ENCODE data around the gene KIFC3. TPM values are rescaled to one million over a fixed set of nuclear protein-coding genes. Genes with fewer than 3 reads are reported as not detected.
"Not testable (repeated sequence)": the region's sequence is repeated elsewhere in the genome, so short reads cannot be mapped to it uniquely, and the experiment has no call there.

The KIFC3 gene
- total RNA-seq, 1 donor from 2014 or later = 0.76 TPM

GRCh38 chr16:57721356-57722209, 80.7 kb downstream of the KIFC3 start:
- DNase-seq = no peak
- Mint-ChIP-seq H3K27me3 (ENCODE audit: unreplicated experiment) (peaks cover 3% of the 10 kb centered on the region), H3K36me3 (ENCODE audit: unreplicated experiment) (no peaks in the 10 kb centered on the region), H3K4me3 (ENCODE audit: unreplicated experiment) (no peak overlapping the region), H3K9me3 (ENCODE audit: unreplicated experiment) (peaks cover 5% of the 10 kb centered on the region), H3K27ac (ENCODE audit: unreplicated experiment) (no peak overlapping the region), H3K4me1 (ENCODE audit: low read depth, unreplicated experiment) (no peaks in the 10 kb centered on the region)
- no peak for TF ChIP-seq CTCF (IDR thresholded peaks at IDR 0.05; ENCODE audit: partially characterized antibody, unreplicated experiment)

GRCh38 chr16:57720142-57720575, 82.1 kb downstream of the KIFC3 start:
- peak; percentile 62 for TF ChIP-seq CTCF (IDR thresholded peaks at IDR 0.05; ENCODE audit: partially characterized antibody, unreplicated experiment)
- H3K4me1 Mint-ChIP-seq (ENCODE audit: low read depth, unreplicated experiment) = no peaks in the 10 kb centered on the region

GRCh38 chr16:57714047-57714446, 88.2 kb downstream of the KIFC3 start:
- TF ChIP-seq CTCF (IDR thresholded peaks at IDR 0.05; ENCODE audit: partially characterized antibody, unreplicated experiment) = no peak
- H3K4me3 Mint-ChIP-seq (ENCODE audit: unreplicated experiment) = no peak overlapping the region
- peaks cover 2% of the 10 kb centered on the region for H3K27me3 Mint-ChIP-seq (ENCODE audit: unreplicated experiment)
- DNase-seq = no peak
- H3K9me3 Mint-ChIP-seq (ENCODE audit: unreplicated experiment) = peaks cover 3% of the 10 kb centered on the region
- no peaks in the 10 kb centered on the region for H3K36me3 Mint-ChIP-seq (ENCODE audit: unreplicated experiment)
- peaks cover 18% of the 10 kb centered on the region for H3K4me1 Mint-ChIP-seq (ENCODE audit: low read depth, unreplicated experiment)
- no peak overlapping the region for H3K27ac Mint-ChIP-seq (ENCODE audit: unreplicated experiment)

More at GRCh38 chr16:57720142-57720575, 82.1 kb downstream of the KIFC3 start:
- Mint-ChIP-seq H3K4me3 (ENCODE audit: unreplicated experiment) (no peak overlapping the region), H3K27ac (ENCODE audit: unreplicated experiment) (no peak overlapping the region), H3K36me3 (ENCODE audit: unreplicated experiment) (no peaks in the 10 kb centered on the region), H3K9me3 (ENCODE audit: unreplicated experiment) (peaks cover 6% of the 10 kb centered on the region), H3K27me3 (ENCODE audit: unreplicated experiment) (peaks cover 3% of the 10 kb centered on the region)
- DNase-seq = peak; percentile 73

- no peaks in the 10 kb centered on the region for H3K36me3 Mint-ChIP-seq (ENCODE audit: unreplicated experiment)
- H3K4me3 Mint-ChIP-seq (ENCODE audit: unreplicated experiment) = no peak overlapping the region
- no peak overlapping the region for H3K27ac Mint-ChIP-seq (ENCODE audit: unreplicated experiment)
- DNase-seq = no peak
- peaks cover 2% of the 10 kb centered on the region for H3K27me3 Mint-ChIP-seq (ENCODE audit: unreplicated experiment)
- TF ChIP-seq CTCF (IDR thresholded peaks at IDR 0.05; ENCODE audit: partially characterized antibody, unreplicated experiment) = no peak
- H3K4me1 Mint-ChIP-seq (ENCODE audit: low read depth, unreplicated experiment) = peaks cover 18% of the 10 kb centered on the region
- H3K9me3 Mint-ChIP-seq (ENCODE audit: unreplicated experiment) = peaks cover 2% of the 10 kb centered on the region
Measured at GRCh38 chr16:57713596-57713995, 88.7 kb downstream of the KIFC3 start.

- not testable (repeated sequence) for H3K9me3 Mint-ChIP-seq (ENCODE audit: unreplicated experiment); H3K4me3 Mint-ChIP-seq (ENCODE audit: unreplicated experiment)
Measured at GRCh38 chr16:57712569-57712968, 89.7 kb downstream of the KIFC3 start.

More at GRCh38 chr16:57712569-57712968, 89.7 kb downstream of the KIFC3 start:
- not testable (repeated sequence) for H3K27me3 Mint-ChIP-seq (ENCODE audit: unreplicated experiment); H3K27ac Mint-ChIP-seq (ENCODE audit: unreplicated experiment); DNase-seq; H3K36me3 Mint-ChIP-seq (ENCODE audit: unreplicated experiment)
- peaks cover 18% of the 10 kb centered on the region for H3K4me1 Mint-ChIP-seq (ENCODE audit: low read depth, unreplicated experiment)
